Astrocyte of the spinal cord (primary cell): Measurements from ENCODE around the gene CSF3.
"Not testable (repeated sequence)": the region's sequence is repeated elsewhere in the genome, so short reads cannot be mapped to it uniquely, and the experiment has no call there.

Experiments
- DNase-seq: peaks from one replicate; pipeline ENCODE4 v3.0.0; 2011; ENCODE audit warnings: low read depth, low spot score
- H3K4me3 ChIP-seq: 2 replicates; pipeline ENCODE4 v1.5.1; 2011; ENCODE audit warnings: low read depth, mild to moderate bottlenecking, low read length, moderate library complexity
- in situ Hi-C: cut with HindIII; loops from 2 replicates; pipeline ENCODE4 v1.10.0; 2017; ENCODE audit warnings: low sequenced_read_pairs
- TF ChIP-seq, protein P1 (sequence below): IDR thresholded peaks from 2 replicates; pipeline ENCODE4 v1.5.1; 2012; ENCODE audit warnings: low read depth, mild to moderate bottlenecking, low read length, inconsistent platforms

Gene CSF3

GRCh38 chr17:40004712-40005111 is 10.5 kb upstream of the CSF3 start:
- in situ Hi-C loops, result no loop called here
- no peak overlapping the region for H3K4me3 ChIP-seq
- no peak for DNase-seq
- TF ChIP-seq, protein P1, sequence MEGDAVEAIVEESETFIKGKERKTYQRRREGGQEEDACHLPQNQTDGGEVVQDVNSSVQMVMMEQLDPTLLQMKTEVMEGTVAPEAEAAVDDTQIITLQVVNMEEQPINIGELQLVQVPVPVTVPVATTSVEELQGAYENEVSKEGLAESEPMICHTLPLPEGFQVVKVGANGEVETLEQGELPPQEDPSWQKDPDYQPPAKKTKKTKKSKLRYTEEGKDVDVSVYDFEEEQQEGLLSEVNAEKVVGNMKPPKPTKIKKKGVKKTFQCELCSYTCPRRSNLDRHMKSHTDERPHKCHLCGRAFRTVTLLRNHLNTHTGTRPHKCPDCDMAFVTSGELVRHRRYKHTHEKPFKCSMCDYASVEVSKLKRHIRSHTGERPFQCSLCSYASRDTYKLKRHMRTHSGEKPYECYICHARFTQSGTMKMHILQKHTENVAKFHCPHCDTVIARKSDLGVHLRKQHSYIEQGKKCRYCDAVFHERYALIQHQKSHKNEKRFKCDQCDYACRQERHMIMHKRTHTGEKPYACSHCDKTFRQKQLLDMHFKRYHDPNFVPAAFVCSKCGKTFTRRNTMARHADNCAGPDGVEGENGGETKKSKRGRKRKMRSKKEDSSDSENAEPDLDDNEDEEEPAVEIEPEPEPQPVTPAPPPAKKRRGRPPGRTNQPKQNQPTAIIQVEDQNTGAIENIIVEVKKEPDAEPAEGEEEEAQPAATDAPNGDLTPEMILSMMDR, result no peak

DNA sequence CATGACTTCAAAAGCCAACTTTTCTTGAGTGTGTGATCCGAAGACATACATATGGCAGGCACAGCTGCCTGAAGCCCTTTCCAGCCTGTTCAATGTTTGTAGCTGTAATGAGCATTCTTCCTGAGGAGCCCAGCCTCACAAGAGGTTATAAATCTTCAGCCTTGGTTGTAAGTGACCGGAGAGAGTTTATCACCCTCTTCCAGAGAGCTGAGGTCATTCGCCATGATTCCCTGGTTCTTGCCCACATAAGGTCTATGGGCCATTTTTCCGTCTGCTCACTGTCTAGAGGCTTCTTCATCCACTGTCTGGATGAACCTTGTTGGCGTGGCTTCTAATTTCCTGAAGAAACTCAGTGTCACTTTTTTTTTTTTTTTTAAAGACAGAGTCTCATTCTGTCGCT is 9.7 kb upstream of the CSF3 start:
- in situ Hi-C loops, result no loop called here
- no peak for DNase-seq
- TF ChIP-seq, protein P1, result no peak
- H3K4me3 ChIP-seq, result no peak overlapping the region

DNA sequence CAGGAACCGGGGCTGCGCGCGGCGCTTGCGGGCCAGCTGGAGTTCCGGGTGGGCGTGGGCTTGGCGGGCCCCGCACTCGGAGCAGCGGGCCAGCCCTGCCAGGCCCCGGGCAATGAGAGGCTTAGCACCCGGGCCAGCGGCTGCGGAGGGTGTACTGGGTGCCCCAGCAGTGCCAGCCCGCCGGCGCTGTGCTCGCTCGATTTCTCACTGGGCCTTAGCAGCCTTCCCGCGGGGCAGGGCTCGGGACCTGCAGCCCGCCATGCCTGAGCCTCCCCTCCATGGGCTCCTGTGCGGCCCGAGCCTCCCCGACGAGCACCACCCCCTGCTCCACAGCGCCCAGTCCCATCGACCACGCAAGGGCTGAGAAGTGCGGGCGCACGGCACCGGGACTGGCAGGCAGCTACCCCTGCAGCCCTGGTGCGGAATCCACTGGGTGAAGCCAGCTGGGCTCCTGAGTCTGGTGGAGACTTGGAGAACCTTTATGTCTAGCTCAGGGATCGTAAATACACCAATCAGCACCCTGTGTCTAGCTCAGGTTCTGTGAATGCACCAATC is 4.2 kb upstream of the CSF3 start:
- H3K4me3 ChIP-seq, DNase-seq, in situ Hi-C loops: not testable (repeated sequence)

- H3K4me3 ChIP-seq, in situ Hi-C loops, DNase-seq: not testable (repeated sequence)
Observed at GRCh38 chr17:40012017-40012647, 3.1 kb upstream of the CSF3 start.

- no peak for DNase-seq
- in situ Hi-C loops, result no loop called here
- H3K4me3 ChIP-seq, result no peak overlapping the region
- TF ChIP-seq, protein P1, result no peak
Observed at GRCh38 chr17:40014375-40014980, 762 bp upstream of the CSF3 start.

GRCh38 chr17:40015998-40016985 is 1.1 kb downstream of the CSF3 start:
- TF ChIP-seq, protein P1, result no peak
- in situ Hi-C loops, result no loop called here
- no peak for DNase-seq
- no peak overlapping the region for H3K4me3 ChIP-seq

DNA sequence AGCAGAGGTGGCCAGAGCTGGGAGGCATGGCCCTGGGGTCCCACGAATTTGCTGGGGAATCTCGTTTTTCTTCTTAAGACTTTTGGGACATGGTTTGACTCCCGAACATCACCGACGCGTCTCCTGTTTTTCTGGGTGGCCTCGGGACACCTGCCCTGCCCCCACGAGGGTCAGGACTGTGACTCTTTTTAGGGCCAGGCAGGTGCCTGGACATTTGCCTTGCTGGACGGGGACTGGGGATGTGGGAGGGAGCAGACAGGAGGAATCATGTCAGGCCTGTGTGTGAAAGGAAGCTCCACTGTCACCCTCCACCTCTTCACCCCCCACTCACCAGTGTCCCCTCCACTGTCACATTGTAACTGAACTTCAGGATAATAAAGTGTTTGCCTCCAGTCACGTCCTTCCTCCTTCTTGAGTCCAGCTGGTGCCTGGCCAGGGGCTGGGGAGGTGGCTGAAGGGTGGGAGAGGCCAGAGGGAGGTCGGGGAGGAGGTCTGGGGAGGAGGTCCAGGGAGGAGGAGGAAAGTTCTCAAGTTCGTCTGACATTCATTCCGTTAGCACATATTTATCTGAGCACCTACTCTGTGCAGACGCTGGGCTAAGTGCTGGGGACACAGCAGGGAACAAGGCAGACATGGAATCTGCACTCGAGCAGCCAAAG is 2.3 kb downstream of the CSF3 start:
- TF ChIP-seq, protein P1, result no peak
- in situ Hi-C loops, result no loop called here
- H3K4me3 ChIP-seq, result no peak overlapping the region

More for the DNA sequence above, 2.3 kb downstream of the CSF3 start:
- no peak for DNase-seq
